HepG2 (cell line): Measurements from ENCODE around the gene COL18A1. TPM values are rescaled to one million over a fixed set of nuclear protein-coding genes. Genes with fewer than 3 reads are reported as not detected.

Experiments used
- HNRNPUL1 ChIP-seq: fragments of 200-400 bp; formaldehyde crosslinking; IDR thresholded peaks from 2 replicates; pipeline ENCODE4 v1.6.1; 2017; ENCODE audit warnings: low read depth, mild to moderate bottlenecking, low read length, moderate library complexity
- KAT8 ChIP-seq: IDR thresholded peaks from 2 replicates; pipeline ENCODE4 v1.6.1; 2016; ENCODE audit warnings: missing genetic modification reagents, missing compliant biosample characterization
- NCOR1 ChIP-seq: fragments of 200-600 bp; sonication (generic); IDR thresholded peaks from 2 replicates; pipeline ENCODE4 v1.7.0; 2017; ENCODE audit warnings: antibody characterized with exemption, low read length, borderline replicate concordance
- SKI ChIP-seq: fragments of 450-650 bp; IDR thresholded peaks from one replicate; pipeline ENCODE4 v1.6.1; 2018; ENCODE audit warnings: mild to moderate bottlenecking; ENCODE audit not compliant: partially characterized antibody
- TOPORS ChIP-seq: sonication (generic); formaldehyde crosslinking; IDR thresholded peaks from 2 replicates; pipeline ENCODE4 v1.8.0; 2023; ENCODE audit warnings: mild to moderate bottlenecking, missing genetic modification reagents
- ZBTB38 ChIP-seq: sonication (generic); formaldehyde crosslinking; IDR thresholded peaks from 2 replicates; pipeline ENCODE4 v1.5.1; 2020; ENCODE audit warnings: mild to moderate bottlenecking, missing genetic modification reagents
- ZBTB7A ChIP-seq: sonication (generic); formaldehyde crosslinking; IDR thresholded peaks from 2 replicates; pipeline ENCODE4 v1.8.0; 2022; ENCODE audit warnings: mild to moderate bottlenecking, missing genetic modification reagents
- ZNF350 ChIP-seq: sonication (generic); formaldehyde crosslinking; IDR thresholded peaks from 2 replicates; pipeline ENCODE4 v1.4.0; 2020; ENCODE audit warnings: mild to moderate bottlenecking, low read depth, missing genetic modification reagents, borderline replicate concordance
- ZNF607 ChIP-seq: sonication (generic); formaldehyde crosslinking; IDR thresholded peaks from 2 replicates; pipeline ENCODE4 v1.5.1; 2020; ENCODE audit warnings: missing genetic modification reagents, mild to moderate bottlenecking, borderline replicate concordance
- ZNF614 ChIP-seq: IDR thresholded peaks from 2 replicates; pipeline ENCODE4 v1.6.1; 2018; ENCODE audit warnings: missing biosample characterization, missing genetic modification reagents, inconsistent platforms, borderline replicate concordance
- polyA plus RNA-seq, 8 experiments: library from polyadenylated mRNA; depleted of rRNA in 3 of 8; stranded (reverse) in 7 of 8; unstranded in 1 of 8; fragments of >200 nt; fragmentation: Illumina TruSeq in 4 of 8; extraction: Trizol in 4 of 8; gene quantifications; 2 replicates each; pipeline versions ENCODE4 v1.2.1 to v1.2.3, GENCODE V29; 2011 to 2016; ENCODE audit warnings: low read depth in 4 of 8, missing spikeins in 1 of 8, mixed read lengths in 1 of 8; ENCODE audit not compliant: insufficient read depth in 1 of 8
- total RNA-seq, 5 experiments: library from RNA; depleted of rRNA; stranded (reverse); fragments of >200 nt; fragmentation: Illumina TruSeq; extraction: Trizol; gene quantifications; 2 replicates each; pipeline ENCODE4 v1.2.3, GENCODE V29; 2016; ENCODE audit warnings: low read depth in 1 of 5
- TF ChIP-seq, protein P1 (sequence below): IDR thresholded peaks from 2 replicates; pipeline ENCODE4 v1.6.1; 2016; ENCODE audit warnings: missing compliant biosample characterization, missing genetic modification reagents, borderline replicate concordance
- TF ChIP-seq, protein P2 (sequence below): sonication (generic); formaldehyde crosslinking; IDR thresholded peaks from 2 replicates; pipeline ENCODE4 v1.4.0; 2020; ENCODE audit warnings: low read depth, mild to moderate bottlenecking, missing genetic modification reagents
- TF ChIP-seq, protein P3 (sequence below): IDR thresholded peaks from 2 replicates; pipeline ENCODE4 v1.6.1; 2016
- TF ChIP-seq, protein P4 (sequence below): sonication (generic); formaldehyde crosslinking; IDR thresholded peaks from 2 replicates; pipeline ENCODE4 v1.5.0; 2020; ENCODE audit warnings: mild to moderate bottlenecking, missing genetic modification reagents
- TF ChIP-seq, protein P5 (sequence below): sonication (generic); formaldehyde crosslinking; IDR thresholded peaks from 2 replicates; pipeline ENCODE4 v1.8.0; 2022; ENCODE audit warnings: missing genetic modification reagents, mild to moderate bottlenecking, borderline replicate concordance

COL18A1 gene
- total and polyA plus RNA-seq, 2 of the 13 experiments (the other 11 are each of a cell fraction or from before 2014, with no cell fraction given): 79.0 to 102 TPM

DNA sequence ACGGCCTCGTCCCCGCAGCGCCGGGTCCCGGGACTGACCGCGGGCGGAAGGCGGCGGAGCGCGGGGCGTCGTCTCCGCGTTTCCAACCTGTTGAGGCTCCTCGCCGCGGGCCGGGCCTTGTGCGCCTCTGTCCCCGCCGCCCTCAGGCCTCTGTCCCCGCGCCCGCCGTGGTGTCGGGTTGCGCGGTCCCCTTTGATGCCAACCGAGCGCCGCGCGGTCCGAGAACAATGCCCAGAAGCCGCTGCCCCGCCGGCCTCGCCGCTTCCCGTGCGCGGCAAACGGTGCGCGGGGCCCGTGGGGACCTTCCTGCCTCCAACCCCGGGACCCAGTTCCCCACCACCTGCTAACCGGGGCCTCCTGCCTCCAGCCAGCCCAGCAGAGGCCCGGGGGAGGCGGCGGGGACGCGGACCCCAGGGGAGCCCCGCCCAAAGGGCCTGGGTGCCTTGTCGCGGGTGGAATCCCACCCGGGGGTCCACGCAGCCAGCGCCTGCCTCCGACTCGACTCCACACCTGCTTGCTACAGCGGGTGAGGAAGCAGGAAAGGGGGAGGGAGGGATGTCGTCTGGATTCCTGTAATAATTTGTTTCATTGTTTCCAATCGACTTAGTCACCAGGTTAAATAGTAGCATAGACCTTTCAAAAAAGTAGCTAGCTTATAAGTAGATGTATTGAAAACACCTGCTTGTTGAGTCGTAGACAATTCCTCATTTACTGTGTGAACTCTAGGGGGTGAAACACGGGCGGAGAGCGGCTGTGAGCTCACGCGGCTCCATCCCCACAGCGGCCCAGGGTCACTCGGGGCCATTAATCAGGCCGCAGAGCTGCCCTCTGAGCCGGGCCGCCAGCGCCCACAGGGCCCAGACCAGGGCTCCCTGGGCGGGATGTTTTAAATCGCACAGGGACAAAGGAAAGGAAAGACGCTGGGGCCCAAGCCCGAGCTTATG lies 1.1 kb downstream of the COL18A1 start (continued):
- TF ChIP-seq, protein P1, sequence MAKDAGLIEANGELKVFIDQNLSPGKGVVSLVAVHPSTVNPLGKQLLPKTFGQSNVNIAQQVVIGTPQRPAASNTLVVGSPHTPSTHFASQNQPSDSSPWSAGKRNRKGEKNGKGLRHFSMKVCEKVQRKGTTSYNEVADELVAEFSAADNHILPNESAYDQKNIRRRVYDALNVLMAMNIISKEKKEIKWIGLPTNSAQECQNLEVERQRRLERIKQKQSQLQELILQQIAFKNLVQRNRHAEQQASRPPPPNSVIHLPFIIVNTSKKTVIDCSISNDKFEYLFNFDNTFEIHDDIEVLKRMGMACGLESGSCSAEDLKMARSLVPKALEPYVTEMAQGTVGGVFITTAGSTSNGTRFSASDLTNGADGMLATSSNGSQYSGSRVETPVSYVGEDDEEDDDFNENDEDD: peak; percentile 15; the same call in 1 of the 2 replicates
- TF ChIP-seq NCOR1 (peak; percentile 19; the same call in 1 of the 2 replicates), SKI (peak; percentile 54), ZBTB7A (CRISPR knock-in tag) (no peak), ZBTB38 (CRISPR knock-in tag) (peak; percentile 11; the same call in 1 of the 2 replicates), ZNF614 (CRISPR knock-in tag) (no peak), ZNF350 (CRISPR knock-in tag) (no peak), TOPORS (0 out of 2 replicates have a peak, but pooled peaks have one; percentile 23), HNRNPUL1 (no peak), KAT8 (CRISPR knock-in tag) (0 out of 2 replicates have a peak, but pooled peaks have one; percentile 4), ZNF607 (CRISPR knock-in tag) (0 out of 2 replicates have a peak, but pooled peaks have one; percentile 33)
- TF ChIP-seq, protein P2, sequence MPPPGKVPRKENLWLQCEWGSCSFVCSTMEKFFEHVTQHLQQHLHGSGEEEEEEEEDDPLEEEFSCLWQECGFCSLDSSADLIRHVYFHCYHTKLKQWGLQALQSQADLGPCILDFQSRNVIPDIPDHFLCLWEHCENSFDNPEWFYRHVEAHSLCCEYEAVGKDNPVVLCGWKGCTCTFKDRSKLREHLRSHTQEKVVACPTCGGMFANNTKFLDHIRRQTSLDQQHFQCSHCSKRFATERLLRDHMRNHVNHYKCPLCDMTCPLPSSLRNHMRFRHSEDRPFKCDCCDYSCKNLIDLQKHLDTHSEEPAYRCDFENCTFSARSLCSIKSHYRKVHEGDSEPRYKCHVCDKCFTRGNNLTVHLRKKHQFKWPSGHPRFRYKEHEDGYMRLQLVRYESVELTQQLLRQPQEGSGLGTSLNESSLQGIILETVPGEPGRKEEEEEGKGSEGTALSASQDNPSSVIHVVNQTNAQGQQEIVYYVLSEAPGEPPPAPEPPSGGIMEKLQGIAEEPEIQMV (CRISPR knock-in tag): peak; percentile 67; the same call in 1 of the 2 replicates
- TF ChIP-seq, protein P3, sequence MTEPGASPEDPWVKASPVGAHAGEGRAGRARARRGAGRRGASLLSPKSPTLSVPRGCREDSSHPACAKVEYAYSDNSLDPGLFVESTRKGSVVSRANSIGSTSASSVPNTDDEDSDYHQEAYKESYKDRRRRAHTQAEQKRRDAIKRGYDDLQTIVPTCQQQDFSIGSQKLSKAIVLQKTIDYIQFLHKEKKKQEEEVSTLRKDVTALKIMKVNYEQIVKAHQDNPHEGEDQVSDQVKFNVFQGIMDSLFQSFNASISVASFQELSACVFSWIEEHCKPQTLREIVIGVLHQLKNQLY (CRISPR knock-in tag): no peak
- TF ChIP-seq, protein P4, sequence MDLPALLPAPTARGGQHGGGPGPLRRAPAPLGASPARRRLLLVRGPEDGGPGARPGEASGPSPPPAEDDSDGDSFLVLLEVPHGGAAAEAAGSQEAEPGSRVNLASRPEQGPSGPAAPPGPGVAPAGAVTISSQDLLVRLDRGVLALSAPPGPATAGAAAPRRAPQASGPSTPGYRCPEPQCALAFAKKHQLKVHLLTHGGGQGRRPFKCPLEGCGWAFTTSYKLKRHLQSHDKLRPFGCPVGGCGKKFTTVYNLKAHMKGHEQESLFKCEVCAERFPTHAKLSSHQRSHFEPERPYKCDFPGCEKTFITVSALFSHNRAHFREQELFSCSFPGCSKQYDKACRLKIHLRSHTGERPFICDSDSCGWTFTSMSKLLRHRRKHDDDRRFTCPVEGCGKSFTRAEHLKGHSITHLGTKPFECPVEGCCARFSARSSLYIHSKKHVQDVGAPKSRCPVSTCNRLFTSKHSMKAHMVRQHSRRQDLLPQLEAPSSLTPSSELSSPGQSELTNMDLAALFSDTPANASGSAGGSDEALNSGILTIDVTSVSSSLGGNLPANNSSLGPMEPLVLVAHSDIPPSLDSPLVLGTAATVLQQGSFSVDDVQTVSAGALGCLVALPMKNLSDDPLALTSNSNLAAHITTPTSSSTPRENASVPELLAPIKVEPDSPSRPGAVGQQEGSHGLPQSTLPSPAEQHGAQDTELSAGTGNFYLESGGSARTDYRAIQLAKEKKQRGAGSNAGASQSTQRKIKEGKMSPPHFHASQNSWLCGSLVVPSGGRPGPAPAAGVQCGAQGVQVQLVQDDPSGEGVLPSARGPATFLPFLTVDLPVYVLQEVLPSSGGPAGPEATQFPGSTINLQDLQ (CRISPR knock-in tag): no peak
- TF ChIP-seq, protein P5, sequence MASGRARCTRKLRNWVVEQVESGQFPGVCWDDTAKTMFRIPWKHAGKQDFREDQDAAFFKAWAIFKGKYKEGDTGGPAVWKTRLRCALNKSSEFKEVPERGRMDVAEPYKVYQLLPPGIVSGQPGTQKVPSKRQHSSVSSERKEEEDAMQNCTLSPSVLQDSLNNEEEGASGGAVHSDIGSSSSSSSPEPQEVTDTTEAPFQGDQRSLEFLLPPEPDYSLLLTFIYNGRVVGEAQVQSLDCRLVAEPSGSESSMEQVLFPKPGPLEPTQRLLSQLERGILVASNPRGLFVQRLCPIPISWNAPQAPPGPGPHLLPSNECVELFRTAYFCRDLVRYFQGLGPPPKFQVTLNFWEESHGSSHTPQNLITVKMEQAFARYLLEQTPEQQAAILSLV (CRISPR knock-in tag): peak; percentile 19; the same call in 1 of the 2 replicates
